DOHH2 (cell line): ENCODE data around the gene DNMBP.

Experiments
- H3F3A ChIP-seq: fragments of 200-600 bp; sonication (generic), shearing (Covaris generic); 2 replicates; pipeline ENCODE4 v1.6.0; 2016; ENCODE audit warnings: antibody characterized with exemption, mild to moderate bottlenecking; ENCODE audit not compliant: control insufficient read depth, insufficient read depth
- H3K27ac ChIP-seq: fragments of 200-600 bp; sonication (generic); 2 replicates; pipeline ENCODE4 v1.5.1; 2014; ENCODE audit warnings: low read depth, mild to moderate bottlenecking, low read length, moderate library complexity
- H3K27me3 ChIP-seq: fragments of 200-600 bp; sonication (generic); 2 replicates; pipeline ENCODE4 v1.6.1; 2014; ENCODE audit warnings: mild to moderate bottlenecking, low read length, mixed read lengths; ENCODE audit not compliant: control insufficient read depth
- H3K36me3 ChIP-seq: fragments of 200-600 bp; sonication (generic); 2 replicates; pipeline ENCODE4 v1.6.1; 2014; ENCODE audit warnings: mild to moderate bottlenecking, low read length, moderate library complexity, mixed read lengths; ENCODE audit not compliant: control insufficient read depth
- H3K4me1 ChIP-seq: fragments of 200-600 bp; sonication (generic); 2 replicates; pipeline ENCODE4 v1.6.1; 2014; ENCODE audit warnings: mild to moderate bottlenecking, low read length, mixed read lengths; ENCODE audit not compliant: control insufficient read depth
- H3K4me2 ChIP-seq: fragments of 200-600 bp; sonication (generic); 2 replicates; pipeline ENCODE4 v1.6.0; 2014; ENCODE audit warnings: mild to moderate bottlenecking, low read length, moderate library complexity
- H3K4me3 ChIP-seq: fragments of 200-600 bp; sonication (generic); 2 replicates; pipeline ENCODE4 v1.5.1; 2014; ENCODE audit warnings: mild to moderate bottlenecking, low read length, mixed read lengths
- H3K79me2 ChIP-seq: fragments of 200-600 bp; sonication (generic); 2 replicates; pipeline ENCODE4 v1.6.1; 2014; ENCODE audit warnings: mild to moderate bottlenecking, low read length, mixed read lengths; ENCODE audit not compliant: control insufficient read depth
- H3K9me2 ChIP-seq: fragments of 200-600 bp; sonication (generic); replicated peaks from 2 replicates; pipeline ENCODE4 v1.6.1; 2014; ENCODE audit warnings: mild to moderate bottlenecking, low read length, mixed read lengths; ENCODE audit not compliant: control insufficient read depth
- H3K9me3 ChIP-seq: fragments of 200-600 bp; sonication (generic); 2 replicates; pipeline ENCODE4 v1.6.1; 2014; ENCODE audit warnings: antibody characterized with exemption, low read length, mixed read lengths; ENCODE audit not compliant: control insufficient read depth, insufficient read depth
- H4K20me1 ChIP-seq: fragments of 200-600 bp; sonication (generic); 2 replicates; pipeline ENCODE4 v1.6.0; 2014; ENCODE audit warnings: low read depth, mild to moderate bottlenecking, antibody characterized with exemption, low read length, moderate library complexity; ENCODE audit not compliant: control insufficient read depth, insufficient read depth
- EZH2phosphoT487 ChIP-seq: fragments of 200-600 bp; sonication (generic); IDR thresholded peaks from 2 replicates; pipeline ENCODE4 v1.6.1; 2017; ENCODE audit warnings: borderline replicate concordance, mild to moderate bottlenecking, antibody characterized with exemption, low read length, moderate library complexity, mixed read lengths
- TF ChIP-seq, protein P1 (sequence below): fragments of 200-600 bp; sonication (generic); IDR thresholded peaks from one replicate; pipeline ENCODE4 v1.5.1; 2014; ENCODE audit warnings: antibody characterized with exemption, mild to moderate bottlenecking, low read depth, low read length; ENCODE audit not compliant: poor library complexity, severe bottlenecking

The DNMBP gene

DNA sequence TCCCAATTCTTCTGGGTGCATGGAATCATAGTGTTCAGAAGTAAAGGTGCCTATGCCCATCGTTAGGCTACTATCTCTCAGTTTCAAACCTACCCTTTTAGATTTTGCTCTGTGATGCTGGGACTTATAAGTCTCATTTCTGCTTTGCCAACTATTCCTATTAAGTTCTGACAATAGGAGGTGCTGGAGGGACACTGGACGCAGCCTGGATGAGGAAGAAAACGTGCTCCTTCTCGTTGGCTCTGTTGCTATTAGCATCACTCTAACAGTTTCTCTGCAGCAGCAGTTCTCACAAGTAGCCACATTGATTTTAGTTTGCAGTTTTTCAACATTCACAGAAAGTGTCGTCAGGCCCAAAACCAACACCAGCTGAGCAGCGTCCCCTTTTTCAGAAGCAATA, 154.9 kb downstream of the DNMBP start:
- Histone ChIP-seq H3K36me3 (no peaks in the 10 kb centered on the region), H3K79me2 (no peaks in the 10 kb centered on the region), H3K9me3 (no peaks in the 10 kb centered on the region), H3K4me3 (no peak overlapping the region), H3K4me2 (no peak overlapping the region; the same call in 1 of the 2 replicates), H3K27me3 (no peaks in the 10 kb centered on the region), H4K20me1 (no peaks in the 10 kb centered on the region), H3K9me2 (no peaks in the 10 kb centered on the region), H3F3A (no peaks in the 10 kb centered on the region), H3K4me1 (peaks cover 7% of the 10 kb centered on the region; the same call in 1 of the 2 replicates), H3K27ac (no peak overlapping the region)
- no peak for TF ChIP-seq EZH2phosphoT487
- TF ChIP-seq, protein P1, sequence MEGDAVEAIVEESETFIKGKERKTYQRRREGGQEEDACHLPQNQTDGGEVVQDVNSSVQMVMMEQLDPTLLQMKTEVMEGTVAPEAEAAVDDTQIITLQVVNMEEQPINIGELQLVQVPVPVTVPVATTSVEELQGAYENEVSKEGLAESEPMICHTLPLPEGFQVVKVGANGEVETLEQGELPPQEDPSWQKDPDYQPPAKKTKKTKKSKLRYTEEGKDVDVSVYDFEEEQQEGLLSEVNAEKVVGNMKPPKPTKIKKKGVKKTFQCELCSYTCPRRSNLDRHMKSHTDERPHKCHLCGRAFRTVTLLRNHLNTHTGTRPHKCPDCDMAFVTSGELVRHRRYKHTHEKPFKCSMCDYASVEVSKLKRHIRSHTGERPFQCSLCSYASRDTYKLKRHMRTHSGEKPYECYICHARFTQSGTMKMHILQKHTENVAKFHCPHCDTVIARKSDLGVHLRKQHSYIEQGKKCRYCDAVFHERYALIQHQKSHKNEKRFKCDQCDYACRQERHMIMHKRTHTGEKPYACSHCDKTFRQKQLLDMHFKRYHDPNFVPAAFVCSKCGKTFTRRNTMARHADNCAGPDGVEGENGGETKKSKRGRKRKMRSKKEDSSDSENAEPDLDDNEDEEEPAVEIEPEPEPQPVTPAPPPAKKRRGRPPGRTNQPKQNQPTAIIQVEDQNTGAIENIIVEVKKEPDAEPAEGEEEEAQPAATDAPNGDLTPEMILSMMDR = peak; percentile 48

DNA sequence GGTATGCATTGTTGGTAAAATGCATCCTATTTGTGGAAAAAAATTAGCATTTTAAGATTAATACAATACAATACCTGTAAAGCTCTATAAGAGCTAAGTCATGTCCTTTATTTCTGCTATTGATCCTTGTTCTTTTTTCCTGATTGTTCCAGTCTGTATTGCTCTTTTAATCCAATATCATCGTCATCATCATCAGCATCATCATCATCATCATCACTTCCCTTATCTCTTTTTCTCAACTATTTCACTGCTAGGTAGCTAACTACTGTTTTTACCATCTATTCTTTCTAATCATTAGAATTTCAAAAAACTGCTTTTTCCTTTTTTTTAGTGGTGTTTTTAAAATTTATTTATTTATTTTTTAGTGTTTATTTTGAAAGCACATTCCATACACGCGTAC, 156.1 kb downstream of the DNMBP start:
- TF ChIP-seq, protein P1 = no peak
- TF ChIP-seq EZH2phosphoT487 = no peak
- H3K9me2 ChIP-seq = no peaks in the 10 kb centered on the region
- no peaks in the 10 kb centered on the region for H3K9me3 ChIP-seq
- H3K79me2 ChIP-seq = no peaks in the 10 kb centered on the region
- H3K4me3 ChIP-seq = no peak overlapping the region
- no peak overlapping the region for H3K27ac ChIP-seq
- H3K4me2 ChIP-seq = no peak overlapping the region
- H3F3A ChIP-seq = no peaks in the 10 kb centered on the region
- H3K4me1 ChIP-seq = 0 out of 2 replicates have a peak, but pooled peaks cover 3% of the 10 kb centered on the region
- no peaks in the 10 kb centered on the region for H3K36me3 ChIP-seq
- no peaks in the 10 kb centered on the region for H3K27me3 ChIP-seq
- no peaks in the 10 kb centered on the region for H4K20me1 ChIP-seq

DNA sequence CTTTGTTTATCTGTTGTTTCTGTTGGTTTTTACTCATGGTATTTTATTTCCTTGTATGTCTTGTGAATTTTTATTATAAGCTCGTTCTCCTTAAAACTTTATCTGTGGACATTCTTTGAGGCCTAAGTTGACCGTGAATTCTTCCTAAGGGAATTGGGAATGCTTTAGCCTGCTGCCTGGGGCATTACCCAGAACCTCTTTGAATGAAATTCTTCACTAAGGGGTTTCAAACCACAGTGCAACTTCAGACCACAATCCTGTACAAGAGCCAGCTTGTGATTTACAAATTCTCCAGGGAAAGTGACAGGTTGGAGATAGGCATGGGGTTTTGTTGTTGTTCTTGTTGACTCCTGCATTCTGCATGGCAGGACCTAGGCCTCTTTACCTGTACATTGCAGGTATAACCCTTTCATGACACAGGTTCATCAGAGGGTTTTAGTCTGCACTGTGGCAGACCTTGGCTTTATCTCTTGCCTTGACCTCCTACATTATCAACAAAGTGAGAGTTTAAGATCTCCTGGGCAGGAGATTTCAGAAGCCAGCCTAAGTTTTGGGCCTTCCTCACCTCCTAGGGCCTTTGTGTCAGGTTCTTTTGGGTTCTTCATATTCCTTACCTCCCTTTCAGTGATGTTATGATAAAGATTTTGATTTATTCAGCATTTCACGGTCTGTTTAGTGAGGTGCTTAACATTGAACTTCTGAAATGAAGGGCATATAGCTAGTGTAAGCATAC, 157.1 kb downstream of the DNMBP start:
- TF ChIP-seq EZH2phosphoT487 = no peak
- TF ChIP-seq, protein P1 = no peak
- H3K4me1 ChIP-seq = 0 out of 2 replicates have a peak, but pooled peaks cover 3% of the 10 kb centered on the region

More for the DNA sequence above, 157.1 kb downstream of the DNMBP start:
- Histone ChIP-seq H3K4me3 (no peak overlapping the region), H4K20me1 (no peaks in the 10 kb centered on the region), H3F3A (no peaks in the 10 kb centered on the region), H3K9me2 (no peaks in the 10 kb centered on the region), H3K4me2 (no peak overlapping the region), H3K36me3 (no peaks in the 10 kb centered on the region), H3K9me3 (no peaks in the 10 kb centered on the region), H3K27ac (no peak overlapping the region), H3K79me2 (no peaks in the 10 kb centered on the region), H3K27me3 (no peaks in the 10 kb centered on the region)
